ENCODE data around the gene NAMPT.
"Not testable (repeated sequence)": the region's sequence is repeated elsewhere in the genome, so short reads cannot be mapped to it uniquely, and the experiment has no call there.

NAMPT gene

GRCh38 chr7:106238830-106239229, 46.0 kb downstream of the NAMPT start:
- DNase-seq (ENCODE audit: insufficient read length, low spot score) (no peak), FAIRE-seq (no peak)

- no peak for FAIRE-seq
- DNase-seq (ENCODE audit: insufficient read length, low spot score) = no peak
These were observed 48.7 kb downstream of the NAMPT start for GRCh38 chr7:106236065-106236464.

- FAIRE-seq (no peak), DNase-seq (ENCODE audit: insufficient read length, low spot score) (no peak)
These were observed 50.4 kb downstream of the NAMPT start for GRCh38 chr7:106234425-106234824.

GRCh38 chr7:106231856-106232490, 52.8 kb downstream of the NAMPT start:
- FAIRE-seq (no peak), DNase-seq (ENCODE audit: insufficient read length, low spot score) (no peak)

- no peak for DNase-seq (ENCODE audit: insufficient read length, low spot score)
- FAIRE-seq = no peak
These were observed 58.9 kb downstream of the NAMPT start for GRCh38 chr7:106225856-106226255.

GRCh38 chr7:106224797-106225196, 60.0 kb downstream of the NAMPT start:
- no peak for DNase-seq (ENCODE audit: insufficient read length, low spot score)
- FAIRE-seq = no peak

GRCh38 chr7:106223156-106223555, 61.6 kb downstream of the NAMPT start:
- no peak for FAIRE-seq

GRCh38 chr7:106222545-106222944, 62.2 kb downstream of the NAMPT start:
- DNase-seq (ENCODE audit: insufficient read length, low spot score) (no peak), FAIRE-seq (no peak)

More at GRCh38 chr7:106223156-106223555, 61.6 kb downstream of the NAMPT start:
- no peak for DNase-seq (ENCODE audit: insufficient read length, low spot score)

GRCh38 chr7:106220307-106220706, 64.5 kb downstream of the NAMPT start:
- DNase-seq (ENCODE audit: insufficient read length, low spot score) = no peak
- no peak for FAIRE-seq

- DNase-seq (ENCODE audit: insufficient read length, low spot score) (no peak), FAIRE-seq (no peak)
These were observed 65.6 kb downstream of the NAMPT start for GRCh38 chr7:106219170-106219569.

GRCh38 chr7:106218546-106218945, 66.2 kb downstream of the NAMPT start:
- no peak for DNase-seq (ENCODE audit: insufficient read length, low spot score)
- FAIRE-seq = no peak

- peak; percentile 41 for DNase-seq (ENCODE audit: insufficient read length, low spot score)
- FAIRE-seq = no peak
These were observed 67.8 kb downstream of the NAMPT start for GRCh38 chr7:106216923-106217542.

GRCh38 chr7:106216517-106216922, 68.3 kb downstream of the NAMPT start:
- DNase-seq (ENCODE audit: insufficient read length, low spot score) = peak; percentile 62

GRCh38 chr7:106215868-106216516, 68.8 kb downstream of the NAMPT start:
- no peak for FAIRE-seq
- no peak for DNase-seq (ENCODE audit: insufficient read length, low spot score)

More at GRCh38 chr7:106216517-106216922, 68.3 kb downstream of the NAMPT start:
- FAIRE-seq = no peak

- FAIRE-seq; DNase-seq (ENCODE audit: insufficient read length, low spot score): not testable (repeated sequence)
These were observed 75.8 kb downstream of the NAMPT start for GRCh38 chr7:106208944-106209343.

- FAIRE-seq (no peak), DNase-seq (ENCODE audit: insufficient read length, low spot score) (no peak)
These were observed 77.8 kb downstream of the NAMPT start for GRCh38 chr7:106206826-106207541.

GRCh38 chr7:106205621-106206222, 79.1 kb downstream of the NAMPT start:
- DNase-seq (ENCODE audit: insufficient read length, low spot score) = peak; percentile 21
- FAIRE-seq = no peak

- FAIRE-seq = no peak
- no peak for DNase-seq (ENCODE audit: insufficient read length, low spot score)
These were observed 81.3 kb downstream of the NAMPT start for GRCh38 chr7:106203473-106203872.

GRCh38 chr7:106201164-106201563, 83.6 kb downstream of the NAMPT start:
- DNase-seq (ENCODE audit: insufficient read length, low spot score) (no peak), FAIRE-seq (no peak)

- DNase-seq (ENCODE audit: insufficient read length, low spot score) (no peak), FAIRE-seq (no peak)
These were observed 84.9 kb downstream of the NAMPT start for GRCh38 chr7:106199813-106200364.

GRCh38 chr7:106199024-106199423, 85.8 kb downstream of the NAMPT start:
- FAIRE-seq = no peak
- DNase-seq (ENCODE audit: insufficient read length, low spot score) = no peak
